HTERT RPE-1 (cell line): ENCODE measurements around the gene THRB.

Source experiments
- in situ Hi-C: fragments of 300-500 bp; cut with MboI; formaldehyde crosslinking; loops from 4 replicates; pipeline ENCODE4 v1.14.3; 2020; ENCODE audit warnings: low sequenced_read_pairs

The THRB gene

DNA sequence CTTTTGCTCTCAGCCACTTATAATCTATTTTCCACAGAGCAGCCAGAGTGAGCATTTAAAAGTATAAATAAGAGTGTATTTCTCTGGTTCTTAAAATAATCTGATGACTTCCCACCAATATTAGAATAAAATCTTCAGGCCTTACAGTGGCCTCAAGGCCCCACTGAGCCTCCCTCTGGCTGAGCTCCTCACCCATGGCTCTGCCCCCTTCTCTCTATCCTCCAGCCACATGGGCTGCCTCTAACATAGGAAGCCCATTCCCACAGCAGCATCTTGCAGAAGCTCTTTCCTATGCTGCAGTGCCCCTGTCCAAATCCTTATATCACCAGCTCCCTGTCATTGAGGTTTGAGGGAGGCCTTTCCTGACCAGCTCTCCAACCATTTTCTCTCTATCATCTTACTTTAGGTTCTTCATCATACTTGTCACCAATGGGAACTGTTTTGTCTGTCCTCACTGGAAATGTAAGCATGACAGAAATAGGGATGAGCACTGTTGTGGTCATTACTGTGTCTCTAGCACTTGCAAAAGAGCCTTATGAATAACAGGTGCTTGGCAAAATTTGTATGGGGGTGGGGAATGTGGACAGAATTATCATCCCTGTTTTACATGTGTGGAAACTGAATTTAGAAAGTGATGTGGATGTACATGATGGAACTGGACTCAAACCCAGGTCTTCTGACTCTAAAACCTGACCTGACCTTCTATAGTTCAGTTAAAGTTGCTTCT is 299.0 kb downstream of the THRB start:
- in situ Hi-C loops: no loop called here

DNA sequence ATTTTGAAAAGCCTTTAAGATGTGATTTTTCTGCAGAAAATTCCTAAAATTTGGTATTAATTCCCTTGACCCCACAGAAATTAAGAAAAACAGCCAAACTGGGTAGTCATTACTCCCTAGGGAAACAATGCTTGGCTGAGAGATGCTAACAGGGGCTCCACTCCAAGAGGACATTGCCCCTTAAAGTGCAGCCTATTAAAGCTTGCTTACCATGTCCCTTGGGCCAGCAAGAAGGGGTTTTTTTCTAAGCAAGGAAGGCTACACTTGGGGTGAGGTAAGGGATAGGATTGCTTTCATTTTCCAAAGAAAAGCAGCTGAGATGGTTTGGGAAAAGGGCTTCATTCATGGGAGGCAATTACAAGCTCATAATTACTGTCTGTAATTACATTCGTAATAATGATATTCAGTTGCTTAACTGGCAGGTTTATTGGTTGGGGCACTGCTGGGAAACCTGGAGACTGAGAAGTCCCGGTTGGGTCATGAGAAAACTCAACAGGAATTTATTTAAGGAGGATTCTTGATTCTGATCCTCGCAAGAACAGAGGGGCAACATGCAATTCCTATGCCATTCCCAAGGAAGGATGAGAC is 302.1 kb downstream of the THRB start:
- in situ Hi-C loops: no loop called here

DNA sequence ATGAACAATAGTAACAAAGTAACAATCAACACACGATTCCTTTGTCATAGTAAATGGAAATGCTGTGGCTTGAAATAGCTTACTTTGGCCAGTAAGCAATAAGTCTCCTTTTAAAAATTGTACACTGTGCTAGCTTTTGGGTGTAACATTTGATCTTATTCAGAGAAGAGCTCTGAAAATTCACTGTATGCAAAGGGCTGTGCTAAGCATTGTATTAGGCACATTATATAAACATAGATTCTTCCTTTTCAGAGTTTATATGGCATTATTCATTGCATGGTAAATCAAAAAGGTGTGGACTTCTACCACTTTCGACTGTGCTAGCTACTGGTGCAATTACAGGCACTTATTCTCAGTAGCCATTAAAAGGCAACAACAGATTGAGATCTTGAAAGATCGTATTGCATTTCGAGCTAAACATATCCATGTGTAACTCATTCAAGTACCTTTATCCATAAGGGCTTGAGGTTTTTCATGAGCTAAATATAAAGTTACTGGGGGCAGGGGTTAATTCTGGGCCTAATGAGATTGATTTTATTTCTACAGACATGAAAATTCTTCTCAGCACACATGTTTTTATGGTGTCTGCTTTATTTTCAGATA is 302.7 kb downstream of the THRB start:
- in situ Hi-C loops: no loop called here

DNA sequence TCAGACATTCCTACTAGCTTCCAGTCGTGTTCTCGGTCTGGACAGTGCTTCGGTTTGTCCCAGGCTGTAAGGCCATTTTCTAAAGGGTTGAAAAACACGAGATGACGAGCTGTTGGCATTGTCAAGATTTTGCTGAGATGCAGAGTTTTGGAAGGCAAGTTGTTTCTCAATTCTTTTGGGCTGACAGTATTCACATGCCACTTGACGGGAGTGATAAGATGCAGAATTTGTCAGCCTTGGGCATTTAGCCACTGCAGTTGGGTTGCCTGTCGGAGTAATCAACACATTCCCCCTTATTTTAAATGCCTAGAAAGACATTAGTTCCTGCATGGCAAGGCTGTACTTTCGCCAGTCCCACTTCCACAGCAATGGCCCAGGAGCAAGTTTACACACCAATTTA is 304.4 kb downstream of the THRB start:
- in situ Hi-C loops: no loop called here

DNA sequence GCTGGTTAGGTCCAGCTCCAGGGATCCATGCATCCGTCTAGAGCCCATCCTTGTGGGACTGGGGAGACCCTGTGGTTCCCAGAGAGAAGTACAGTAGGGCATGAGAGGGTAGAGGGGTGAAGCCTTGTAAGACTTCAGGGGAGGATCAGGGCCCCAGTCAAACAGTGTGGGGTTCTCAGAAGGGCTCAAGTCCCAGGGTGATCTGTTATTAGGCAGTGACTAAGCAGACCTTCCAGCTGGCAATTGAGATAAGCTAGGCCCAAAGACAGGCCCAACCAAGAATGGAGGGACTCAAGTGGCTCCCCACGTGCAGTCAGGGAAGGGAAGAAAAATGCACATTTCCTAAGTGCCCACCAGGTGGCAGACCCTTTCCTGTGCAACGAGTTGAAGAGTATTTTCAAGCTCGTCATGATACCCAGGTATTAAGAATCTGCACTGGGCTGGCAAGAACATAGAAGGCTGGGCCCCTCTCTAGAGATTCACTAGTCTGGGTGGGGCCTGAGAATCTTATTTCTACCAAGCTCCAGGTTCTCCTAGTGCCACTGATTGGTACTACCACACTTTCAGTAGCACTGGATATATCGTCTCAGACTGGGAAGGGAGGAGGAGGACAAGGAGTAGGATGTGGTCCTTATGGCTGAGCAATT is 308.8 kb downstream of the THRB start:
- in situ Hi-C loops: no loop called here

DNA sequence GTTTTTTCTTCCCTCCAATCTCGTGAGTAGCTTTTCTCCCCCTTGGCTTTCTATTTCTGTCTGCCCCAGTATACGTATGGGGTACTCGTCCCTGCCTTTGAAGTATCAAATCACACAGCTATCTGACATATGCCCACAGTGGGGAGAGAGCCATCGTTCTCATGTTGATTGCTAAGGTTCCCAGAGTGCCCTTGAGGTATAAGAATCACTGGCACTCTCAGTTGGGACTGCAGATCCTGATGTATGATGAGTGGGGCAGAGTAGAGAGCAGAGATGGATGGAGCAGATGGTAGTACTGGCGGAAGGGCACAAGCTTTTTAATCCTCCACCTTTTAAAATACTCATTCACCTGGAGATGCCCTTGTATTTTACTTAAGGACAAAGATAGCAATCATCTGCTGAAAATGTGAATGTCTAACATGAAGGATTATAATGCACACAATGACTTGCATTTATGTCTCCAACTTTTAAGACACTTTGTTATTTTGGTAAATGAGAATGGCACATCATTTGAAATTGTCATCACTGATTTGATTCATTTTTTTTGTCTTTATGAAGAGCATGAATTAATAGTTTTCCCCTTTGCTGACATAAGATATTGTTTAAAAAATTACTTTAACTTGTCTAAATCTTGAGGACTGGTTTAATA is 310.0 kb downstream of the THRB start:
- in situ Hi-C loops: no loop called here

DNA sequence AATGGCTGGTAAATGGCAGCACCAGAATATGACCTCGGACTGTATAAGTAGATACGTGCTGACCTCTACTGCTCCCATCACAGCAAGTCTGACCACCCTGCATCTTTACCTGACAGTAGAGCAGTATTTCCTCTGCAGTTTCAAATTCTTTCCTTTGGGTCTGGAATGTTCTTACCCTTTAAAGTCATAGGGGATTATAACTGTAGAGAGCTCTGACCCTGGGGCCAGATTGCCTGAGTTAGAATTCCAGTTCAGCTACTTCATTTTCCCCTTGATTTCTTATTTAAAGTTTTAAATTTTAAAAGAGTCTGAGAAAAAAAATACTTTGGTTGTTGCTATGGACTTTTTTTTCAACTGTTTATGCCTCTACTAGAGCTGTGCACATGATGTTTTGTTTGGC is 311.9 kb downstream of the THRB start:
- in situ Hi-C loops: no loop called here

DNA sequence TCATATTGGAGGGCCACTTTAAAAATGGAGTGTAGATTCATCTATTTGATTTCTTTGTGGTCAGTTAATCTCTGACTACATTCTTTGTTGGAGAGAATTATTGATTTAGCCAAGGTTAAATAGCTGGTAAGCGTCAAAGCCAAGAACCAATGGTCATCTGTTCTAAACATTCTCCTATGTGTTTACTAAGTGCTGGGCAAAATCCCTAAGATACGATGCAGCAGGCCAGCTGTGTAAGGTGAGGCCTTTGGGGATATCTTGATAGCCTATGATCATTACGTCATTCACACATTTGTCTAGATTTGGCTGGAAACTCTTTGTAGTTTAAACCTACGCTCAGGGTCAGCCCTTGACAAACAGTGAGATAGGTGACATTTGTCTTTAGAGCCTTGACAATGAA is 313.4 kb downstream of the THRB start:
- in situ Hi-C loops: no loop called here

DNA sequence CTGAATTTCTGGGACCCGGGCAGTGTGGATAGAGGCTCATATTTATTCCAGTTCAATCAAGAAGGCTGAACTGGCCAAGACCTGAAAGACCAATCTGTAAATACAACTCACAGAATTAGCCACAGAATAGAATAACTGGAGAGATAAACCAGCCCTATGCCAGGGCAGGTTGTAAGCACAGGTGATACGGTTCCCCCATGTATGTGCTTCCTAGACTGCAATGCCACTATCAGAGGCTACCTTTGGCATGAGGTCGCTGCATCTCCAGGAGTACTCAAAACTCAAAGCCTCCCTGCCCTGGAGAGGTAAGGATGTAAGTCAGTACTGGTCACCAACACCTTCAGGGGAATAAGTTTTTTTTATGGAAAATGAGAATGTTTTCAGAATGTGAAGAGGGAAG is 314.0 kb downstream of the THRB start:
- in situ Hi-C loops: no loop called here

DNA sequence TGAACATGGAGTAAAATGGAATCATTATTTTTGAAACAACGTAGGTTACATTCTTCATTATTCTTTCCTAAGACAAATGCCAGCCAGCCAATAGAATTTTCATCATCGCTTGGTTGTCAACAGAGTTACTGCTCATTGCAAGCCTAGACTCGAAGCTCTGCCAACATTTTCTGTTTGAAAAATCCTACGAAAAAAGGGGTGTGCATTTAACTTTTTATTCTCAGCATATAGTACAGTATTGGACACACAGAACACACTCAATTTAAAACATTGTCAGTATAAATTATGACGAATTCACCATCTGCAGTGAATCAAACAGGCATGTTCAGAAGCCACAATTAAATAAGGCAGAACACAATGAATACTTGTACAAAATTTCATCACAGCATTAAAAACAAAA is 317.4 kb downstream of the THRB start:
- in situ Hi-C loops: no loop called here

DNA sequence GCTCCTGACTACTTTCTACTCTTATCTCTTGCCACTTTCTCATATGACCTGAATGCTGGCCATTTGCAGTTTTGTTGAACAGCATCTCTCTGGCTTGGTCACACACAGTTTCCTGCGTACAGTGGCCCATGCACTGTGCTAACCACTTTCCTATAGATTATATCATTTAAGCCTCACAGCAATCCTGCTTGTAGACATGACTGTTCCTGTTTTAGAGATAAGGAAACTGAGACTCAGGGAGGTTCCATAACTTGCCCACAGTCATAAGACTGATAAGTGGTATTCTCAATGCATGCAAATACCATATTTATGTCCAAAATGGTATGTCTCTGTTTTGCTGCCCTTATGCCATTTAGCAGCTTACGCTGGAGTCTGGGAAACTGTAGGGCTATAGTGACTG is 320.0 kb downstream of the THRB start:
- in situ Hi-C loops: no loop called here

DNA sequence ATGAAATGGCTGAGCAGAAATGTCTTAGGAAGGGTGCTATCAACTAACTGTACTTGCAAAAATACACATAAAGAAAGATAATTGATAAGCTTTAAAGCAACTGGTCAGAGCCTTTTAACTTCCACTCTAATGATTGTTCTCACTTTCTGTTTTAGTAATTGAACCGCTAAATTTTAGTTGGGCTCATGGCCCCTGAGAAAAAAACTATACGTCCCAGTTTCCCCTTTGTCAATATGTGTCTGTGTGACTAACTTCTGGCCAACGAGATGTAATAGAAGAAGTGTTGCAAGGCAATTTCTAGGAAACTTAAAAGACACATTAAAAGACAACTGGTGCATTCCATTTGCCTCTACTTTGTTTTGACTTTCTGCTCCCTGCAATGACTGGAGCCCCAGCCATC is 325.7 kb downstream of the THRB start:
- in situ Hi-C loops: no loop called here

DNA sequence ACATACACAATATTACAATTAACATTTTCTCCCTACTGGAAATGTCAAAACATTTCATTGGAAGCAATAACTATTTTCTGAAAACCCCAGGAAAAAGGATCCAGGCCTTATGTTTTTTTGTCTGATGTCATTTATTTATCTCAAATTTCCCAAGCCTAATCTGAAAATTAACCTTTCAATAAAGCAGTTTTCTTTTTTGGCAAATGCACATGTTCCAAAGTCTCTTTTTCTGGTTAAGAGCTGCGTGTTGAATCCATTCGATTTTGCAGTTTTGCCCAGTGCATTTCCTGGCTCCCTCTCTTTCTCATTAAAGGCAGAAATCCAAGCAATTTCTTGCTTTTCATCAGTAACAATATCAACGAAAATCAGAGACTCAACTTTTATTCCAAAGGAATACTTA is 327.2 kb downstream of the THRB start:
- in situ Hi-C loops: no loop called here

DNA sequence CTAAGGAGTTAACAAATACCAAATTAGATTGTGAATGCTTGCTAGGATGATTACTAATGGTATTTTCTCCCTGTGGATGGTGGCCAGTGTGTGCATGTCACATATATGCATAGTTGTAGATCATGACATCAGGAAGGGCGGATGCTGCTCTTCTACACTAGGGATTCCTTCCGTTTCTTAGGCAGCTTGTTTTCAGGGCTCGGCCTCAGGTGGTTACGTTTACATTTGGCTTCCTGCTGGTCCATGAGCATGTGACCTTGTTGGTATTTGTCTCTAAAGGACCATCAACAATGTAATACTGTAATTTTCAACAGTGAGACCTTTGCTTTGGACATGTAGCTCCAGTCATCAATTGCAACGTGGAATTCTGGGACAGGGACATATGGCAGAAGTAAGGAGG is 328.1 kb downstream of the THRB start:
- in situ Hi-C loops: no loop called here

DNA sequence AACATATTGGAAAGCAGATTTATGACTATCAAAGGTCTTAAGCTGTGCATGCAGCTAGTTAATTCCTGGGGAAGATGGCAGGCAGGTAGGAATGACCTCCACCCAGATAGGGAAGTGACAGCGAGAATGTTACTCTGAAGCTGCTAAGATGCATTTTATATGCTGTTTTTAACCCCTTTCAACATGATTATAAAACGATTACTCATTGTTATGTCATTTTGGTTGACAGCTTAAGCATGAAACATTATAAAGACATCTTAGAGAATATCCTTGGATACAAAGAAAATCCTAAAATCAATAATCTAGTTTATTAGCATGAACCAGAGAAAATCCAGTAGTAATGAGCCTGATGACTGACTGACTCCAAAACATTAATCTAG is 329.1 kb downstream of the THRB start:
- in situ Hi-C loops: no loop called here

DNA sequence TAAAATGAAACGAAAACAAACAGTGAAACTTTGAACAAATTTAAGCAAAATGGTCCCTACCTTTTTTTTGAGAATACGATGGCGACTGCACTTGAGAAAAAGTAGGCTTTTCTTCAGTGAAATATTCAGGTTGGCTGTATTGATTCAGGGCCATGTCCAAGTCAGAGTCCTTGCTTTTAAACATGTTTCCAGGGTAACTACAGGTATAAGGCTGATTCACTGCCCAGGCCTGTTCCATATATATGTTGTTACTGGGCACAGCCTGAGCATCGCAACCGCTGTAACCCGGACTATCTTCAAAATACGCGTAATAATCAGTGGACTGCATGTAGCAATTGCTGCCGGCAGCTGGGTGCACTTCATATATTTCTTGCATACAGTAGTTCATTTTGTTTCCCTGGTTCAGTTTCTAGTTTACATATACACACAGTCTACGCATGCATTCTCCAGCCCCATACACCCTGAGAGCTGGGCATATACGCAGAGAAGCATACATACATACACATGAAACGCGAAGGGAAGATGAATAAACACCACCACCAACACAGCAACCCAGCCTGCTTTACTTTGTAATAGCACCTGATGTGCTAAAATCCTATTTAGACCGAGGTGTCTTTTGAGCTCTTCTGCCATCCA is 329.6 kb downstream of the THRB start:
- in situ Hi-C loops: no loop called here

DNA sequence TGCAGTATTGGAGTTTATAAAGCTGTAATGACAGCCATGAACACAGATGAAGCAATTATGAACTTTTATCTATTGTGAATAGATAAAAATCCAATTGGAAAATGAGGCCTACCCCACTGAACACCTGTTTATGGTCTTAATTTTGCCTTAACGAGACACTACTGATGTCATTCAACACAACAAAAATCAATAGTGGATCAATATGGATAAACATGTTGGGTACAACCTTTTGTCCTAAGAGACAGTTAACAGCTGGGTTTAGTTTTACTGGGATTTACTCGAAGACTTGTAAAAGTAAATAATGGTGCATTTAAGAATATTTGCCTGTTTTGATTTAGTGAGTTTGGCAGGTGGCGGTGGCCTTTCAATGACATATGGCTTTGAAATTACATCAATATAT is 331.7 kb downstream of the THRB start:
- in situ Hi-C loops: no loop called here

DNA sequence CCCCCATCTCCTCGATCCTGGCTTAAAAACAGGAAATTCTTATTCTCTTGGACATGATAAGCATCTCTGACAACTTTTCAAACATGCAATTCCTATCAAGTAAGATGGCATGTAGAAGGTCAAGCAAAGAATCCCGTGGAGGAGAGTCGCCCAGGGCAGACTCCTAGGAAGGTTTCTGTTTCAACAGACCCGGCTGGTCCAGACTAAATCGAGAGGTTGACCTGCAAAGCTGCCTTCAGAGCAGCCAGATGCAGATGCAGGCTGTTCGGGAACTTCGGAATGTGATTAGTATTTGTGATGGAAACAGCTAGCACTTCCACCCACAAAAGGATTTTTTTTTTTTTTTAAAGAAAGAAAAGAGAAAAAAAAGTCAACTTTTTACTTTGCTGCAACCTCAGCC is 332.8 kb downstream of the THRB start:
- in situ Hi-C loops: no loop called here

DNA sequence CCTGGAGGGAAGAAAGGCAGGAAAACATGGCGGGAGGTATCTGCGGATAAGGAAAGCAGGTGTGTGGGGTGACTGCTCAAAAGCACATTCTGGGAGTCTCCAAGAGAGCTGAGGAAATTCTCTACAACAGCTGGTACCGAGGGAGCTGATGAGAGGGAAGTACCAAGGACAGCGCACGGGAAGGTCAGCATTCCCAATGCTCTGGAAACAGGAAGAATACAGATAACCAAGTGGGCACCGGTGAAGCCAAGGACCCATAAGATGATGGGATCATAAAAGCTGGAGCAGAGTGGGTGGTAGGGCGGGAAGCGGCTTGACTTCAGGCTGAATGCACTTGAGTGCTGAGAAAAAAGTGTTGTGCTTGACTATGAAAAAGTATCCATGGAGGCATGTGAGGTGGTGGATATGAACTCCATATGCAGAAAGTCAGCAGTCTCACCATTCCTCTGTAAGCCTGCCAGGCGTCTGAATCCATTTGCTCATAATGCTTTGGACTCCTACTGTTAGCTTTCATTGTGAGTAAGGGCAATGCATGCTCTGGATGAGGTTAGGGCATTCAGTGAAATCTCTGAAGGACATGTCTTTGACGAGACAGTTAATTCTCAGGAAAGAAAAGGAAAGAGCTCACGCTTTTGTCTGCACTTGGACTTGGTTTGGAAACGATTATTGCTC is 334.1 kb downstream of the THRB start:
- in situ Hi-C loops: no loop called here

DNA sequence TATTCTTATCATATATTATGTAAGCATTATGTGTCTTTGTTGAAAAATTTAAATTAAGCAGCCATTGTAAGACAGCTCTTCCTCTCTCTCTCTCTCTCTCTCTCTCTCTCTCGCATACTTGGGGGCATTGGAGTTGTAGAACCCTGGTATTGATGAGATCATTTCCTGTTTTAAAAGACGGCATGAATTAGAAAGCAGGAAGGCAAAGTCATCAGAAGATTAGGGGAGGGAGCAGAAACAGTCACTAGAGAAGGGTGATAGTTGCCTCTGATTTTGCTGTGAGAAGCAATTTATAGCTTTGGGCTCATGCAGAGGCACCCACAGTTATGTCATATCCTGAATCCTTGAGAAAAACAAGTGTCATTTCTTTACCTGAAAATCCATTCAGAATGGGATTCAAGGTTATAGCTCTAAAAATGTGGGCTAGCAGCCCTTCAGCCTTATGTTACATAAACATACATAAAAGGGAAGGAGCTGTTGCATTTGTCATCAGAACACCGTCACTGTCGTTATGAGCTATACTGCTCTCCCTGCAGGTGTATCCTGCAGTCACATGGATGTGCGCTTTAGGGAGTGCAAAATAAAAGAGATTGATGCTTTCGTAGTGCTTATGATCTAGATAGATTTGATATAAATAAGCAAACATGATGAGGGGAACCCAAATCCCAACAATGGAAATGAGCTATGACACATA is 335.7 kb downstream of the THRB start:
- in situ Hi-C loops: no loop called here
